HG03064 (cell line): ENCODE measurements around the gene STXBP1.
"Not testable (repeated sequence)": the region's sequence is repeated elsewhere in the genome, so short reads cannot be mapped to it uniquely, and the experiment has no call there.

Experiments used
- ATAC-seq: cut with Tn5 transposase; IDR thresholded peaks from one replicate; pipeline ENCODE4 v1.9.1; 2021; ENCODE audit warnings: low read depth; ENCODE audit not compliant: unreplicated experiment

STXBP1 gene

GRCh38 chr9:127612939-127613582, 984 bp downstream of the STXBP1 start:
- no peak for ATAC-seq

DNA sequence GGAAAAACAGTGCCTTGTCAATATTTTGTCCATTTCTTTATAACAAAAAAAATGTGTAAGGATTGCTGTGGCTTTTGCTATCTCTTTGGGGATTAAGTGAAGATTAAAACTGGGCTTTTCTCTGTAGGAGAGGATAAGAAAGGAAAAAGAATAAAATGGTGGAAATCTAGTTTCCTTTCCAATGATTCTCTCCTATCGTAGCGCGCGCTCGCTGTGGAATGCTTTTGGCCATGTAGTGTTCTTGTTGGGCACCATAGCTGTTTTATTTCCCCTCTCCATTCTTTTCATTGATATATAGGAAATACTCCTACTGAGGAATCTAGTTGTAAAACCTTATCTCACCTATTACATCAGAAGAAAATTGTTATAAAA, 1.5 kb downstream of the STXBP1 start:
- no peak for ATAC-seq

- no peak for ATAC-seq
These were observed 2.9 kb downstream of the STXBP1 start for GRCh38 chr9:127614961-127615360.

- not testable (repeated sequence) for ATAC-seq
These were observed 9.4 kb downstream of the STXBP1 start for GRCh38 chr9:127621339-127621970.

DNA sequence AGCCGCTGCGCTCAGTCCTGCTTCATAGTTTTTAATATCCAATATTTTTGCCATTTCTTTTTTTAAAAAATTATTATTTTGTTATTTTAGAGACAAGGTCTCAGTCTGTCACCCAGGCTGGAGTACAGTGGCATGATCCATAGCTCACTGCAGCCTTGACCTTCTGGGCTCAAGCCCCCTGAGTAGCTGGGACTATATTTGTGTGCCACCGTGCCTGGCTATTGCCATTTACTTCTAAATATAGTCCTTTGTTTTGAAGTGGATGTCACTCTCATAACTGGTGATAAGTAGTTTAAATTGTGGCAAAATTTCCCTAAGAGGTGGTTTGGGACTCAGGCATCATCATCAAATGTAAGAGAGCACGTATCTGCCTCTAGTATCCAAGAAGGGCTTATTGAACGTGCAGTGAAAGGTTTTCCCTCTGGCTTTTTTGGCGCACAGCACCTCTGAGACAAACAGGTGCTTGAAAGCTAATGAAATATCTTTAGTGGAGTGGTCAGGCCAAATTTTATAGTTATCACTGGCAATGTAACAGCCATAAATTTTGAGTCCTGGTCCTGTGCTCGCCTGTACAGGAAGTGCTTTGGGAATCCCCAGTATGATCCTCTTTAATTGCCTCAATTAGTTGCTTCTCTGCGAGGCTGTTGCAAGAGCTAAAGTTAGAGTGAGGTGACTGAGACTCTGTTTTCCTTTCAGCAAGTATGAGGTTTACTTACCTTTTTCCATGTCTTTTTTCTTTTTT, 14.8 kb downstream of the STXBP1 start:
- ATAC-seq: no peak

- no peak for ATAC-seq
These were observed 15.4 kb downstream of the STXBP1 start for GRCh38 chr9:127627494-127627855.

- no peak for ATAC-seq
These were observed 16.8 kb downstream of the STXBP1 start for GRCh38 chr9:127628758-127629467.

DNA sequence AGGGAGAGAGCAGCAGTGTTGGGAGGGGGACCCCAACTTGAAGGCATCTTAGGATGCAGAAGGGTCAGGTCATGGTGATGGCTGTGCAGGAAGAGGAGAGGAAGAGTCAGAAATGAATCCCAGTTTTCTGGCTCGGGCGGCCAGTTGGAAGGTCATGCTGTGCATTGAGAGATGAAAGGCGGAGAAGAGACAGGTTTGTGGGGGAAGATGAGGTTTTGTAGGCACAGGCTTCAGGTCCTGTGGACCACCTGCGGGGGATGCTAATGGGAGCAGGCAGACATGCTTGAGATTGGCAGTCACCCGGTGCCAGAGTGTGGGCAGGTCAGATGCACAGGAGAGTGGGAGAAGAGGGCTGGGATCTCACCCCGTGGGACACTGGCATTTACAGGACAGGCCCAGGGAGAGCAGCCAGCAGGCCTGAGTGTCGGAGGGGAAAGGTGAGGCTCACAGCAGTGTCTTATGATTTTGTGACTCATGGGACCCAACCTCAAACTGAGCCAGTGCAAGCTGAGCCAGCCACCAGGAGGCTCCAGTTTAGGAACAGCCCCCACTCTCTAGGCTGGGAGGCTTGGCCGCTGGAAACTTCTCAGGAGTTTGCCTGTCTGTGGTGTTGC, 17.5 kb downstream of the STXBP1 start:
- no peak for ATAC-seq

GRCh38 chr9:127633216-127633862, 21.3 kb downstream of the STXBP1 start:
- ATAC-seq: no peak

DNA sequence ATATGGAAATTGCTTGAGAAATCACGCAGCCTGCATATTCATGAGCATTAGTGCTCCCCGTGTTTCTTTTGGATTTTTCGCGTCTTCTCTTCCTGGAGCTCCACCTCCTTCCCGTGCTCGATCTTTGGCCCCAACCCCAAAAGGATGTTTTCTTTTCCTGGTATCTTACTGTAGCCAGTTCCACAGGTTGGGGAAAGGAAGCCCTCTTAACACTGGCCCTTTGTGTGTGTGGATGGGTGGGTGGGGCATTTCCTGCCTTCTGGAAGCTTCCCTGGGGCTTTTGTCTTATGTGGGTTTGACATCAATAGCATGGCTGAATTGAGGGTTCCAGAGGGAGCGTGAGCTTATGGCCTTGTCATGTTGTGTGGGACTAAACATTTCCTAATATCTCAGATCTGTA, 21.9 kb downstream of the STXBP1 start:
- ATAC-seq: no peak

DNA sequence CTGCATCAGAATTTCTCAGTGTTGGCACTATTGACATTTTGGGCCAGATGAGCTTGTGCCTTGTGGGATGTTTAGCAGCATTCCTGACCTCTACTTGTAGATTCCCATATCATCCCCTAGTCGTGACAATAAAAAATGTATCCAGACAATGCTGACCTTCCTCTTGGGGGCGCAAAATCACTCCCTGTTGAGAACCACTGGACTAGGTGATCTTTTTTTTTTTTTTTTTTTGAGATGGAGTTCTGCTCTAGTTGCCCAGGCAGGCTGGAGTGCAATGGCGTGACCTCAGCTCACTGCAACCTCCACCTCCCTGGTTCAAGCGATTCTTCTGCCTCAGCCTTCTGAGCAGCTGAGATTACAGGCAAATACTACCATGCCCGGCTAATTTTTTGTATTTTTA, 22.6 kb downstream of the STXBP1 start:
- no peak for ATAC-seq

GRCh38 chr9:127635201-127635735, 23.2 kb downstream of the STXBP1 start:
- no peak for ATAC-seq

GRCh38 chr9:127637322-127637847, 25.3 kb downstream of the STXBP1 start:
- ATAC-seq: no peak

- no peak for ATAC-seq
These were observed 28.9 kb downstream of the STXBP1 start for GRCh38 chr9:127640908-127641545.

DNA sequence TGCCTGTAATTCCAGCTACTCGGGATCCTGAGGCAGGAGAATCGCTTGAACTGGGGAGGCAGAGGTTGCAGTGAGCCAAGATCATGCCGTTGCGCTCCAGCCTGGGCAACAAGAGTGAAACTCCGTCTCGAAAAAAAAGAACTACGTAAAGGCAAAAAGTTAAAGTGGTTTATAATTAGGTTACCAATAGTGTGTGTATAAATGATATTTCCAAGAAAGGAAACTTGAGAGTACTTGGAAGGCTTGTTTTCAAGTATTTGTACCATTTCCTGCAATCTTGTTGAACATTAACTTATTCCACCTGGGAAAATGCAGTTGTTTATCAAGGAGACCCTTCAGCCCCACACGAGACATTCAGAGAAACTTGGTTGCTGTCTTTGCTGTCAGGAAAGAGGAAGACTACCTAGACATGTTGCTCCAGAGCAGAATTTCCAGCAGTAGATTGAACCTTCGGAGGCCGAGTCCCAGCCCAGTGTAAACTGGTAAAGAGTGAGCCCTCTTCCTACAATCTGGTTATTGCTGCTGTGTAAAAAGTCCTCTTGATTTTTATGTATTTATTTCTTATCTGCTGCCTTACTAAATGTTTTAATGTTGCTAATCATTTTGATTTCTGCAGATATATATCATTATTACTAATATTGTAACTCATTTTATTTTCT, 30.1 kb downstream of the STXBP1 start:
- no peak for ATAC-seq

DNA sequence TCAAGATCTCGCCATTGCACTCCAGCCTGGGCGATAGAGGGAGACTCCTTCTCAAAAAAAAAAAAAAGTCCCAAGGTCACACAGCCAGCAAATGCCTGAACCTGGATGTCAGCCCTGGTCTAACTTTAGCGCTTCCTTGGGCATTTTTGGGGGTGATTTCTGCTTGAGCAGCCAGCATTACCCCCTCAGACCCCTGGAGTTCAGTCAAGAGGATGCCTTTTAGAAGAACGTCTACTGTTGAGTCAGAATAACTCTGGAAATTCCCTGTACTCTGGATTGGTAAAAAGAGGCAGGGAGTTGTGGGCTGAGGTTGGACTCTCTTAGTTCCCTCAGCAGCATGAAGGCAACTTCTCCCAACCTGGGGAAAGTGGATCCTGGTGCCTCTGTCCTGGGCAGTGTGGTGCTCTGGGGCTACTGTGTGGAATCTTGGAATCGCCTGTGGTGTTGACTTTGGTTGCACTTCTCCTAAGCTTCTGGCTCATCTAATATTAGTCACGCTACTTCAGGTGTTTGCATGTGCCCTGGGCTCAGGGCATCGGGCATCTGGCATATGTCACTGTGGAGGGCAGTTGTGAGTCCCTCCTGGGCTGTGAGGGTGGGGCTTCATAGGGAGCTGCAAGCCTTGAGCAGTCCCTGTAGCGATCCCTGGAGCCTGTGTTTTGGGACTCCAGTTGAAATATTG, 32.2 kb downstream of the STXBP1 start:
- ATAC-seq: no peak

GRCh38 chr9:127644943-127645342, 32.9 kb downstream of the STXBP1 start:
- ATAC-seq: no peak

DNA sequence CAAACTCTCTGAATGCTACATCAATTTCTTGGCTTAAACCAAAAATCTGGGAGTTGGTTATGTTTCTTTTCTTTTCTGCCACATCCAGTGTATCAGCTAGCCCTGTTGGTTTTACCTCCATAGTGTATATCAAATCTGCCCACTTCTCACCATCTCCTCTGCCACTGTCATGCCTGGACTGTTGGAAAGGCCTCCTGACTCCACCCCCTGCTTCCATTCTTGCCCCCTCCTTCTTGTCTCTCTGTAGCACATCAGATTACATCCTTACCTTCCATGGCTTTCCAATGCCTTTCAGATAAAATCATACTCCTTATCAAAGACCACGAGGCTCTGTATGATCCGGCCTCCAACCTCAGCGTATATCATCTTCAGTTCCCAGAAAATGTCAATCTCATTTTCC, 35.4 kb downstream of the STXBP1 start:
- no peak for ATAC-seq
